GM12873 (cell line): ENCODE results near the gene TMIGD3.

ENCODE experiments used
- CTCF ChIP-seq: IDR thresholded peaks from 2 replicates; pipeline ENCODE4 v1.5.1; 2012; ENCODE audit warnings: low read depth, mild to moderate bottlenecking, moderate library complexity, low read length, control low read depth; ENCODE audit not compliant: insufficient read depth; ENCODE audit errors: missing control alignments

Gene TMIGD3

DNA sequence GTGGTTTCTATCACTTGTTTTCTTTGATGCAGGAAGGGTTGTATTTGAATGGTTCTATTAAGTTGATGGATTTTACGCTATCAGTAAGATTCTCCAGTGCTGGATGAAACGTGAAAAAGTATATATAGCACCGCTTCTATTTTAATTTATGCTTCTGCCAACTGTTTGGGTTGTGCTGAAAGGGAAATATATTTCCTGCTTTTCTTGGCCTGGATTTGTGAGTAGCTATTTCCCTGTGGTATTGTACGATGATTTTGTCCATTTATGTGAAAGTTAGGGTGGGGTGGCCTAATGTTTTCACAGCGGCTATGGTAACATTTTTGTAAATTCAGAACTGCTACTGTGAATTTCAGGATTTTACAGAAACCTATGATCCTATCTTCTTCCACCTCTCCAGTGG lies 29.3 kb downstream of the TMIGD3 start:
- TF ChIP-seq CTCF: no peak

GRCh38 chr1:111471538-111471937 lies 31.9 kb downstream of the TMIGD3 start:
- no peak for TF ChIP-seq CTCF

GRCh38 chr1:111471012-111471411 lies 32.4 kb downstream of the TMIGD3 start:
- no peak for TF ChIP-seq CTCF

DNA sequence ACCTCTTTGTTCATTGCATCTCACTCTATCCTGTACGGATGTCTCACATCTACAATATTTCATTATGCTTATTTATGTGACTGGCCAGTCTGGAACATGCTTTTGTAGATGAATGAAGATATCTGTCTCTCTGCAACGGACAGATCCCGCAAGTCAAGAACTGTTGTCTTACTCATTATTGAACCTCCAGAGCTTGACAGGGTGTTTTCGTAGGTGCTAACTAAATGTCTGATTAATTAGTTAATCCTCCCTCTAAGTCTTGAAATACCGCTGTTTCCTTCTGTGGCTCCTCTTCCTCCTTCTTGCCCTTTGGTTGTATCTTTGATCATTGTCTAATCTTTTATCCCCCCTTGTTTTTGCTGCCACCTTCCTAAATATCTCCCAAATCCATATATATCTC lies 32.8 kb downstream of the TMIGD3 start:
- no peak for TF ChIP-seq CTCF

GRCh38 chr1:111469539-111469938 lies 33.9 kb downstream of the TMIGD3 start:
- TF ChIP-seq CTCF: no peak

GRCh38 chr1:111468717-111469100 lies 34.7 kb downstream of the TMIGD3 start:
- TF ChIP-seq CTCF: no peak

GRCh38 chr1:111467865-111468716 lies 35.3 kb downstream of the TMIGD3 start:
- TF ChIP-seq CTCF: no peak
